Smooth muscle cell (in vitro differentiated cells): Measurements from ENCODE around the gene DLG5. TPM values are rescaled to one million over a fixed set of nuclear protein-coding genes. Genes with fewer than 3 reads are reported as not detected.

Source experiments
- DNase-seq: peaks from one replicate; lab custom pipeline; 2025; ENCODE audit not compliant: unreplicated experiment; lab: John Stamatoyannopoulos, UW
- H2AFZ ChIP-seq: fragments of 200-600 bp; sonication (generic); 2 replicates; pipeline ENCODE4 v1.6.0; 2016; ENCODE audit warnings: antibody characterized with exemption, low read depth, mild to moderate bottlenecking
- H3F3A ChIP-seq: fragments of 200-600 bp; sonication (generic); 2 replicates; pipeline ENCODE4 v1.6.0; 2017; ENCODE audit warnings: antibody characterized with exemption, low read depth
- H3K27ac ChIP-seq: fragments of 200-600 bp; sonication (generic); 2 replicates; pipeline ENCODE4 v1.5.1; 2016; ENCODE audit warnings: low read depth, mild to moderate bottlenecking
- H3K27me3 ChIP-seq: fragments of 200-600 bp; sonication (generic); 2 replicates; pipeline ENCODE4 v1.6.1; 2016; ENCODE audit warnings: low read depth, mild to moderate bottlenecking
- H3K36me3 ChIP-seq: fragments of 200-600 bp; sonication (generic); 2 replicates; pipeline ENCODE4 v1.5.1; 2016; ENCODE audit warnings: low read depth
- H3K4me1 ChIP-seq: fragments of 200-600 bp; sonication (generic); 2 replicates; pipeline ENCODE4 v1.5.1; 2016; ENCODE audit warnings: low read depth
- H3K4me2 ChIP-seq: fragments of 200-600 bp; sonication (generic); 2 replicates; pipeline ENCODE4 v1.6.0; 2016; ENCODE audit warnings: mild to moderate bottlenecking
- H3K4me3 ChIP-seq: fragments of 200-600 bp; sonication (generic); 2 replicates; pipeline ENCODE4 v1.5.1; 2016; ENCODE audit warnings: mild to moderate bottlenecking
- H3K79me2 ChIP-seq: fragments of 200-600 bp; sonication (generic); 2 replicates; pipeline ENCODE4 v1.6.0; 2016; ENCODE audit warnings: low read depth, mild to moderate bottlenecking
- H3K9ac ChIP-seq: fragments of 200-600 bp; sonication (generic); 2 replicates; pipeline ENCODE4 v1.6.0; 2016; ENCODE audit warnings: low read depth
- H3K9me3 ChIP-seq: fragments of 200-600 bp; sonication (generic); replicated peaks from 2 replicates; pipeline ENCODE4 v1.5.1; 2016; ENCODE audit warnings: low read depth
- H4K20me1 ChIP-seq: fragments of 200-600 bp; sonication (generic); 2 replicates; pipeline ENCODE4 v1.6.0; 2016; ENCODE audit warnings: low read depth
- WGBS: methylation state at CpG from one replicate; pipeline ENCODE4 v1.1.7; 2016; ENCODE audit warnings: low lambda C conversion rate; 5-methylcytosine and 5-hydroxymethylcytosine counted together
- polyA plus RNA-seq: library from polyadenylated mRNA; unstranded; fragments of >200 nt; fragmentation: Nextera tagmentation; extraction: Ambion mirVana; gene quantifications from 2 replicates; pipeline ENCODE4 v1.2.1, GENCODE V29; 2016
- total RNA-seq: library from RNA; depleted of rRNA; stranded (reverse); fragments of >200 nt; gene quantifications from 2 replicates; pipeline ENCODE4 v1.2.3, GENCODE V29; 2014
- TF ChIP-seq, protein P1 (sequence below): fragments of 200-600 bp; sonication (generic); IDR thresholded peaks from 2 replicates; pipeline ENCODE4 v1.5.1; 2017; ENCODE audit warnings: borderline replicate concordance, mild to moderate bottlenecking, antibody characterized with exemption; ENCODE audit not compliant: insufficient read depth, poor library complexity, severe bottlenecking

The DLG5 gene
- total and polyA plus RNA-seq, 2 experiments from 2014 or later, result 11.3 to 21.8 TPM

DNA sequence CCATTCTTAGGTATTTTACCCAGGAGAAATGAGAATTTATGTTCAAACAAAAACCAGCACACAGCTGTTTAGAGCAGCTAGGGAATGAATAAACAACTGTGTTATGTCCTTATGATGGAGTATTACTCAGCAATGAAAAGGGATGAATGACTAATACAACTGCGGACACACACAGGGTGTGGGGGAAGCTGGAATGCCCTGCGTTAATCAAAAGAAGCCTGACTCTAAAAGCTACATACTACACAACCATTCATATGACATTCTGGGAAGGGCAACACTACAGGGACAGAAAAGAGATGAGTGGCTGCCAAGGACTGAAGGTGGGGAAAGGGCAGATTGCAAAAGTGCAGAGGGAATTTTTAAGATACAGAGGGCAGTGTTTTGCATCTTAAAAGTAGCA is 64.0 kb downstream of the DLG5 start:
- Histone ChIP-seq H3K27ac (no peak overlapping the region), H4K20me1 (peaks cover 50% of the 10 kb centered on the region), H3K9me3 (no peaks in the 10 kb centered on the region), H3K4me3 (no peak overlapping the region), H3K36me3 (no peaks in the 10 kb centered on the region), H3F3A (no peaks in the 10 kb centered on the region), H2AFZ (no peak overlapping the region), H3K27me3 (no peaks in the 10 kb centered on the region), H3K79me2 (peaks cover 7% of the 10 kb centered on the region), H3K4me2 (no peak overlapping the region), H3K9ac (no peak overlapping the region), H3K4me1 (peaks cover 3% of the 10 kb centered on the region)
- 87% methylated on average over 2 of the region's 2 CpGs for WGBS
- DNase-seq, result no peak
- TF ChIP-seq, protein P1, sequence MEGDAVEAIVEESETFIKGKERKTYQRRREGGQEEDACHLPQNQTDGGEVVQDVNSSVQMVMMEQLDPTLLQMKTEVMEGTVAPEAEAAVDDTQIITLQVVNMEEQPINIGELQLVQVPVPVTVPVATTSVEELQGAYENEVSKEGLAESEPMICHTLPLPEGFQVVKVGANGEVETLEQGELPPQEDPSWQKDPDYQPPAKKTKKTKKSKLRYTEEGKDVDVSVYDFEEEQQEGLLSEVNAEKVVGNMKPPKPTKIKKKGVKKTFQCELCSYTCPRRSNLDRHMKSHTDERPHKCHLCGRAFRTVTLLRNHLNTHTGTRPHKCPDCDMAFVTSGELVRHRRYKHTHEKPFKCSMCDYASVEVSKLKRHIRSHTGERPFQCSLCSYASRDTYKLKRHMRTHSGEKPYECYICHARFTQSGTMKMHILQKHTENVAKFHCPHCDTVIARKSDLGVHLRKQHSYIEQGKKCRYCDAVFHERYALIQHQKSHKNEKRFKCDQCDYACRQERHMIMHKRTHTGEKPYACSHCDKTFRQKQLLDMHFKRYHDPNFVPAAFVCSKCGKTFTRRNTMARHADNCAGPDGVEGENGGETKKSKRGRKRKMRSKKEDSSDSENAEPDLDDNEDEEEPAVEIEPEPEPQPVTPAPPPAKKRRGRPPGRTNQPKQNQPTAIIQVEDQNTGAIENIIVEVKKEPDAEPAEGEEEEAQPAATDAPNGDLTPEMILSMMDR, result no peak

DNA sequence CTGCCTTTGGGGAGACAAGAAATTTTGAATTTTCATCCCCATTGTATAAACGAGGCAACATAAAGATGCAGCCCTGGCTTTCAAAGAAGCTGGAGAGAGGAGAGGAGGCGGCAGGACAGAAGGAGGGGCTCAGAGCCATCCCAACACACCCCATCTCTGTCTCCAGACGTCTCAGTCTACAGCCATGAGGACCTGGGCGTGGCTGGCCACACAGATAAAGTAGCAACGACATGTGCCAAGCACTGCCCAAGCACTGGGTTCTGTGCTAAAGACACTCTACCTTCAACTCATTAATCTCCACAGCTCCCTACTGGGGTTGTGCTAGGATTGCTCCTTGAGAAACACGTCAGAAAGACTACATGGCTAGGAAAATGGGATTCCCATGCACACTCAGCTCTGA is 65.2 kb downstream of the DLG5 start:
- H4K20me1 ChIP-seq, result peaks cover 50% of the 10 kb centered on the region
- H3F3A ChIP-seq, result no peaks in the 10 kb centered on the region
- H3K36me3 ChIP-seq, result no peaks in the 10 kb centered on the region
- TF ChIP-seq, protein P1, result no peak
- WGBS, result 83% methylated on average over 6 of the region's 6 CpGs
- H3K9ac ChIP-seq, result no peak overlapping the region
- H3K27ac ChIP-seq, result no peak overlapping the region
- H3K79me2 ChIP-seq, result peaks cover 7% of the 10 kb centered on the region
- no peak for DNase-seq
- H3K4me1 ChIP-seq, result peaks cover 3% of the 10 kb centered on the region
- H3K9me3 ChIP-seq, result no peaks in the 10 kb centered on the region
- H2AFZ ChIP-seq, result no peak overlapping the region
- no peak overlapping the region for H3K4me2 ChIP-seq
- no peaks in the 10 kb centered on the region for H3K27me3 ChIP-seq
- H3K4me3 ChIP-seq, result no peak overlapping the region

DNA sequence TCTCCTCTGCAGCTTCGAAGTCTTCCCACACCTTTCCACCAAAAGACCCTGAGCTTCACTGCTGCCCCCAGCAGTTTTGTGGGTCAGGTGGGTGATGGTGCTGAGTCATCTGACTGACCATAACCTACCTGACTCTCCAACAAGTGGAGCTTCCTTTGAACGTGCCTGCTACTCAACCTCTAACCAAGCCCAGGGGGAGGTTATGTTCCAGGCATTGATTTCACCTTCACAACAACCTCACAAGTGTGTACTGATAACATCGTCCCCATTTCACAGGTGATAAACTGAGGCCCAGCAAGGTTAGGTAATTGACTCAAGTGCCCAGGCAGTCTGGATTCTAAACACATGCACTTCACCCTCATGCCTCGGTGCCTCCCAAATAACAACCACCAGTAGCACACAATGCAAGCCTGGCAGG is 66.7 kb downstream of the DLG5 start:
- Histone ChIP-seq H2AFZ (no peak overlapping the region), H3K79me2 (peaks cover 7% of the 10 kb centered on the region), H3F3A (no peaks in the 10 kb centered on the region), H3K9me3 (no peaks in the 10 kb centered on the region), H3K27me3 (no peaks in the 10 kb centered on the region), H3K4me3 (no peak overlapping the region), H3K36me3 (no peaks in the 10 kb centered on the region), H3K4me1 (no peaks in the 10 kb centered on the region), H3K27ac (no peak overlapping the region), H3K9ac (no peak overlapping the region), H3K4me2 (no peak overlapping the region), H4K20me1 (peaks cover 53% of the 10 kb centered on the region)
- no peak for DNase-seq
- 69% methylated on average over 4 of the region's 4 CpGs for whole genome bisulfite sequencing
- TF ChIP-seq, protein P1, result no peak

DNA sequence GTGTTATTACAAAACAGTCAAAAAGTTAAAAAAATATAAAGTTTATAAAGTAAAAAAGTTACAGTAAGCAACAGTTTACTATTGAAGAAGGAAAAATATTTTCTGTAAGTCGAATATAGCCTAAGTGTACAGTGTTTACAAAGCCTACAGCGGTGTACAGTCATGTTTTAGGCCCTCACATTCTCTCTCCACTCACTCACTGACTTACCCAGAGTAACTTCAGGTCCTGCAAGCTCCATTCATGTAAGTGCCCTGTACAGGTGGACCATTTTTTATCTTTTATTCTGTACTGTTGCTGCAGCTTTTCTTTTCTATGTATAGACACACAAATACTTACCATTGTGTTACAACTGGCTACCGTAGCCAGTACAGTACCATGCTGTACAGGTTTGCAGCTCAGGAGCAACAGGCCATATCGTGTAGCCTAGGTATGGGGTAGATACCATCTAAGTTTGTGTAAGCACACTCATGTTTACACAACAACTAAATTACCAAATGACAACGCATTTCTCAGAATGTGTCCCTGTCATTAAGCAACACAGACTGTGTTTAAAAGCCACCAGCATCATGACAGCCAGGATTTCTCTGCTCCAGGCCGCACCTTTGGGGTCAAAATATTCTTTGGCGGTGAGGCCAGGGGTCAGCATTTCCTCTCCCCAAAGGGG is 67.2 kb downstream of the DLG5 start:
- Histone ChIP-seq H2AFZ (no peak overlapping the region), H3F3A (no peaks in the 10 kb centered on the region), H4K20me1 (peaks cover 53% of the 10 kb centered on the region), H3K9ac (no peak overlapping the region), H3K27me3 (no peaks in the 10 kb centered on the region), H3K79me2 (peaks cover 7% of the 10 kb centered on the region), H3K4me1 (no peaks in the 10 kb centered on the region), H3K9me3 (no peaks in the 10 kb centered on the region), H3K36me3 (no peaks in the 10 kb centered on the region), H3K27ac (peak overlapping the region; percentile 24), H3K4me3 (no peak overlapping the region), H3K4me2 (no peak overlapping the region)
- 75% methylated on average over 7 of the region's 7 CpGs for WGBS
- no peak for DNase-seq
- TF ChIP-seq, protein P1, result no peak
